Colonic mucosa (tissue), 4 donors: ENCODE results near the gene RDM1. TPM values are rescaled to one million over a fixed set of nuclear protein-coding genes. Genes with fewer than 3 reads are reported as not detected.
"Not testable (repeated sequence)": the region's sequence is repeated elsewhere in the genome, so short reads cannot be mapped to it uniquely, and the experiment has no call there.

ENCODE experiments used
- DNase-seq: peaks from one replicate; pipeline ENCODE4 v3.0.0-alpha.2; 2020
- H3K27ac ChIP-seq: fragments of 200-600 bp; one replicate; pipeline ENCODE4 v1.8.0; 2021
- H3K27me3 ChIP-seq: fragments of 200-600 bp; one replicate; pipeline ENCODE4 v1.8.0; 2021
- H3K36me3 ChIP-seq: fragments of 200-600 bp; one replicate; pipeline ENCODE4 v1.8.0; 2021
- H3K4me1 ChIP-seq: fragments of 200-600 bp; one replicate; pipeline ENCODE4 v1.8.0; 2021; ENCODE audit warnings: mild to moderate bottlenecking
- H3K4me3 ChIP-seq: fragments of 200-600 bp; one replicate; pipeline ENCODE4 v1.8.0; 2021
- H3K9ac ChIP-seq, 2 donors: one replicate each; pipeline ENCODE4 v1.7.0; 2013; ENCODE audit warnings: control low read depth in 2 of 2, low read depth in 2 of 2, low read length in 2 of 2
- H3K9me3 ChIP-seq: fragments of 200-600 bp; one replicate; pipeline ENCODE4 v1.8.0; 2021
- intact Hi-C: fragments of 100-400 bp; cut with DNase I; formaldehyde crosslinking; loops from one replicate; pipeline ENCODE4 v1.14.1; 2022
- total RNA-seq, 2 donors: library from RNA; stranded (reverse); fragmentation: NEBNext Ultra II Directional in 1 of 2; extraction: Animal tissue kit (Norgen Biotek cat#: 25700) in 1 of 2; gene quantifications; one replicate each; pipeline ENCODE4 v1.2.1, GENCODE V29; 2021
- TF ChIP-seq, protein P1 (sequence below): fragments of 200-600 bp; IDR thresholded peaks from one replicate; pipeline ENCODE4 v1.8.0; 2022; ENCODE audit warnings: antibody characterized with exemption, mild to moderate bottlenecking
- donor health status: healthy.
- donor health status: DM: no; HTN: no; CAD: no.
- donor health status: DM: no; HTN: no; CAD: no.

The RDM1 gene
- total RNA-seq, 2 donors from 2014 or later, result 0.66 to 7.8 TPM

DNA sequence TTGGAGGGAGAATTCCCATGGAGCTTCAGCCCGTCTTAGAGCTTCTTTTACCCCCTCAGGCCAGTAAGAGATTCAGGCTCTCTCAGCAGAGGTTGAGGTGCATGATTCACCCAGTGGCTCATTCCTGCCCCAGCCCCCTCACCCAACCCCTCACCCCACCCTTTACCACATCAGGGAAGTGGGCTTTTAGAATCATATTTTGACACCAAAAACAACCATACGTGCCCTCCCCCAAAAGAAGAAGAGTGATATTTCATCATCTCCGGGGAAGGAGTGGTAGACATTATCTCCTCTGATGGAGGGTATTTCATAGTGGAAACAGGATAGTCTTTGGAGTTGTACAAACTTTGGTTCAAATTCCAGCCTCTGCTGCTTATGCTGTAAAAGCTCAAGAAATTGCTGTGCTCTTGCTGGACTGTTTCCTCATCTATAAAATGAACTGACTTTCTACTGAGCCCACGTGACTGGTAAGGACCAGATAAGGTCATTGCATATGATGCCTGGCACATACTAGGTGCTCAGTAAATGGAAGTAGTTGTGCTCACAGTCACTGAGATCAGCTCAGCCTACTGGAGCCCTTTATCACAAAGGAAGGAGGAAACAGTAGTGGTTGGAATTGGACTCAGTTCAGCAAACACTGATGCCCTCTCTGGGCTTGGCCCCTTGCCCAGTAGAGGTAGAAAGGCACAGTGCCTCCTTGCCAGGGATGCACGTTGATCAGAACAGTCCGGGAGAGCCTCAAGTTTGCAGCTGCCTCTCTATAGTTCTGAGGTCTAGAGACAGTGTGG is 32.1 kb downstream of the RDM1 start:
- Histone ChIP-seq H3K36me3 (no peaks in the 10 kb centered on the region), H3K9me3 (no peaks in the 10 kb centered on the region), H3K4me3 (no peak overlapping the region), H3K27ac (no peak overlapping the region), H3K4me1 (no peaks in the 10 kb centered on the region), H3K27me3 (no peaks in the 10 kb centered on the region), H3K9ac (no peak overlapping the region)
- peak; percentile 46 for DNase-seq
- intact Hi-C loops, result no loop called here
- TF ChIP-seq, protein P1, sequence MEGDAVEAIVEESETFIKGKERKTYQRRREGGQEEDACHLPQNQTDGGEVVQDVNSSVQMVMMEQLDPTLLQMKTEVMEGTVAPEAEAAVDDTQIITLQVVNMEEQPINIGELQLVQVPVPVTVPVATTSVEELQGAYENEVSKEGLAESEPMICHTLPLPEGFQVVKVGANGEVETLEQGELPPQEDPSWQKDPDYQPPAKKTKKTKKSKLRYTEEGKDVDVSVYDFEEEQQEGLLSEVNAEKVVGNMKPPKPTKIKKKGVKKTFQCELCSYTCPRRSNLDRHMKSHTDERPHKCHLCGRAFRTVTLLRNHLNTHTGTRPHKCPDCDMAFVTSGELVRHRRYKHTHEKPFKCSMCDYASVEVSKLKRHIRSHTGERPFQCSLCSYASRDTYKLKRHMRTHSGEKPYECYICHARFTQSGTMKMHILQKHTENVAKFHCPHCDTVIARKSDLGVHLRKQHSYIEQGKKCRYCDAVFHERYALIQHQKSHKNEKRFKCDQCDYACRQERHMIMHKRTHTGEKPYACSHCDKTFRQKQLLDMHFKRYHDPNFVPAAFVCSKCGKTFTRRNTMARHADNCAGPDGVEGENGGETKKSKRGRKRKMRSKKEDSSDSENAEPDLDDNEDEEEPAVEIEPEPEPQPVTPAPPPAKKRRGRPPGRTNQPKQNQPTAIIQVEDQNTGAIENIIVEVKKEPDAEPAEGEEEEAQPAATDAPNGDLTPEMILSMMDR, result no peak

DNA sequence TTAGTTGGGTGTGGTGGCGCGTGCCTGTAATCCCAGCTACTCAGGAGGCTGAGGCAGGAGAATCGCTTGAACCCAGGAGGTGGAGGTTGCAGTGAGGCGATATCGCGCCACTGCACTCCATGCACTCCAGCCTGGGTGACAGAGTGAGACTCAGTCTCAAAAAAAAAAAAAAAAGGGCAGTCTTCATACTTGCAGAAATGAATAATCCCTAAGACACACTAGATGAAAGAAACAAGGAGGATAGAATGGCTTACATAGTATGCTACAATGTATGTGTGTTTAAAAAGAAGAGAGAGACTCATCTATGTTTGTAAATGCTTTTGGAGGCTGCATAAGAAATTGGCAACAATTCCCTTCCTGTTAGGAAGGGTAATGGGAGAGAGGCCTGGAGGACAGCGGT is 32.8 kb downstream of the RDM1 start:
- H3K27me3 ChIP-seq, H3K9ac ChIP-seq, H3K4me1 ChIP-seq, DNase-seq, intact Hi-C loops, H3K36me3 ChIP-seq, H3K9me3 ChIP-seq, H3K4me3 ChIP-seq, H3K27ac ChIP-seq: not testable (repeated sequence)

- TF ChIP-seq, protein P1, result no peak
Measured at GRCh38 chr17:35895636-35896587, 34.7 kb downstream of the RDM1 start.

GRCh38 chr17:35894206-35894605 is 36.4 kb downstream of the RDM1 start:
- Histone ChIP-seq H3K36me3 (no peaks in the 10 kb centered on the region), H3K27me3 (no peaks in the 10 kb centered on the region), H3K4me1 (no peaks in the 10 kb centered on the region), H3K9ac (no peak overlapping the region), H3K27ac (no peak overlapping the region), H3K4me3 (no peak overlapping the region), H3K9me3 (no peaks in the 10 kb centered on the region)
- intact Hi-C loops, result no loop called here
- TF ChIP-seq, protein P1, result no peak
- no peak for DNase-seq

More at GRCh38 chr17:35895636-35896587, 34.7 kb downstream of the RDM1 start:
- intact Hi-C loops, result no loop called here
- Histone ChIP-seq H3K27ac (no peak overlapping the region), H3K36me3 (no peaks in the 10 kb centered on the region), H3K9me3 (no peaks in the 10 kb centered on the region), H3K27me3 (no peaks in the 10 kb centered on the region), H3K4me1 (no peaks in the 10 kb centered on the region), H3K9ac (no peak overlapping the region), H3K4me3 (no peak overlapping the region)
- DNase-seq, result no peak

DNA sequence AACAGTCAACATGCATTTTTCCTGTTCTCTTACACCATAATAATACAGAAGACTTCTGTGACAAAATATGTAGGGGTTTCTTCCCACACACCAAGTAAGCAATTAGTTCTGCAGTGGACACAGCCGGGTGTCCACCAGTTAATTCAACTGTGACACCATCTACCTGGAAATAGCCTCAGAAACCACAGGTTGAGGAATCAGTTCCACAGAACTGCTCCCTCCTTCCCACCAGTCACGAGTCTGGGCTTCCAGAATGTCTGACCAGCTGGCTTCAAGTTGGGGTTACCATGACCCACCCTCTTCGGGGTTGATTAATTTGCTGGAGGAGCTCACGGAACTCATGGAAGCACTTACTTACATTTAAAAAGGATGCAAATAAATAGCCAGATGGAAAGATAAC is 36.8 kb downstream of the RDM1 start:
- Histone ChIP-seq H3K9ac (no peak overlapping the region), H3K36me3 (no peaks in the 10 kb centered on the region), H3K27ac (no peak overlapping the region), H3K4me3 (no peak overlapping the region), H3K9me3 (no peaks in the 10 kb centered on the region), H3K4me1 (no peaks in the 10 kb centered on the region), H3K27me3 (no peaks in the 10 kb centered on the region)
- TF ChIP-seq, protein P1, result no peak
- no peak for DNase-seq
- intact Hi-C loops, result no loop called here
